NCI-H2196 (cell line): Measurements from ENCODE around the gene ALX4.

ENCODE experiments used
- DNase-seq: peaks from one replicate; lab custom pipeline; 2025; ENCODE audit not compliant: unreplicated experiment; lab: John Stamatoyannopoulos, UW

Gene ALX4

DNA sequence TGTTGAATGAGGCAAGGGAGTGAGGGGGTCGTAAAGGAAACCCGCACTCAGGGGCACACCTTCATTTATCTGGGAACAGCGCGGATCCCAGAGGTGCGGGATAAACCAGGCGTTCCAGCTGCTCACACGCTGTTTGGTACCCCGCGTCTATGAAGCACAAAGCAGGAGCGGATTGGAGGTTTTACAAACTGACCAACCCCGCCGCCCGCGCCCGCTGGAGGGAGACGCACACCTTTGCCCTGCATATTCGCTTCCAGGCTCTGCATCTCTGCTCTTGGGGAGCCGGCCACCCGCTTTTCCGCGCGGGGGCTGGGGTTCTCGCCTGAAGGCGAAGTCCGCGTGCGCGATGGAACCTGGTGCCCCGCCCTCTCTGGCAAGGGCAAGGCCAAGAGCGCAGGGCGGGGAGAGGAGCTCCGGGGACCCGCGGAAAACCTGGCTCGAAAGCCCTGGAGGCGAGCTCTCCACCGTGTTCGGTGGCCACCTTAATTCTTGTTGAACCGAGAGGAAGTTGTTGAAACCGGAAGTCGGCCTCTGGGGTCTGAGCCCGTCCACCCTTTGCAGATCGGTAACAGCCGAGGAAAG is 6.8 kb upstream of the ALX4 start:
- peak; percentile 68 for DNase-seq

DNA sequence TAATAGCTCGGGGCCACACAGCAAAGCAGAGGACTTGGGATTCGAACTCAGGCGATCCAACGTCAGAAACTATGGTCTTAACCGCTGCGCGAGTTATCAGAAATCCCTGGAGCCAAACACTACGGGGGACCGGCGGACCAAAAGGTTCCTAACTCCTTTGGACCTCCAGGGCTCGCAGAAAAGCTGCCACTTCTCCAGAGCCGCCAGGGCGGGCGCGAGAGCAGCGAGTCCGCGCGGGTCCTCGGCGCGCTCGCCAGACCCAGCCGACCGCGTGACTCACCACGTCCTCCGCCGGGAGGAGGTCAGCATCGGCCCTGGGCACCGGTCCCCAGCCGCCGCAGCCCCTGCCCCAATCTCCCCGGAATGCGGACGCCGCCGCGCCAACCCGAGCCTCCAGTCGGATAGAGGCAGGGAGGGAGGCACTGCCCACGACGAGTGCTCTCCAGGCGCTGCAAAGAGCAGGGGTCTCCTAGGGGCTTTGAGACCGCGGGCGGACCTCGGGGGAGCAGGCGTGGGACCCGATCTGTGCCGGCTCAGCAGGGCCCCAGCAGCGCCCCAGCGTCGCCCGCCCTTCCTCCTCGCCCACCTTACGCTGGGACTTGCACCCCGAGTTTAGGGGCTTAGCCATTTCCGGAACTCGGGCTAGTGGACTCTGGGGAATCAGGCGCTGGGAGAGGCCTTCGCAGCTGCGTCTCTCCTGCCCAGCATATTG is 6.2 kb upstream of the ALX4 start:
- no peak for DNase-seq

GRCh38 chr11:44314733-44315132 is 4.8 kb upstream of the ALX4 start:
- no peak for DNase-seq

DNA sequence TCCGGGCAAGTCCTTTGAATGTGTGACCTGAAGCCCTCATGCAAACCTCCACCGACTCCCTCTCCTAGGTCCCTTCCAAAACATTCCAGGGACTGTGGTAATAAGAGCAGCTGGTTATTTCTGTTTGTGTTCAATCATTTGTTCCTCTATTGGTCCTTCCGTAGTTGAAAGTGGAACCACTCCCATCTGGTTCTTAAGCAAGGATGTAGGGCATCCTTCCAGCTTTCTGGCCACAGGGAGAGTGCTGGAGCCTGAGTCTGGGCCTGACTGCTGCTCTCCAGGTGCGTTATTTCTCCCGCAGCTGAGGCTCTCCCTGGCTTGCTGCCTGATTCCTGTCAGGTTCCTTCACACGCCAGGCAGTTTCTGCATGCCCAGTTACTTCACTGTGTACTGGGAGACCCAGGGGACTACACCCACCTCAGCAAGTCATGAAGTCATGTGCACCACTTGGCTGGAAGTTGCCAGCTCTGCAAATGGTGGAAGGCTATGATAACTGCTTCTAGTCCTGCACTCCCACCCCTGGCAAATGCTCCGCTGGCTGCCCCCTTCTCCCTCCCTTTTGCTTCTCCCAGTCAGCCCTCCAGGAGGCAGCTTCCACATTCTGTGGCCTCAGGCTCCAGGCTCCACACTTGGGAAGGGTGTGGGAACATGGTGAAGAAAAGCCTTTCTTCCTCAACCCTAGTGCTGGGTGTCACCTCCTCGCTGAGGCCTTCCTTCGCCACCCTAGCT is 4.0 kb upstream of the ALX4 start:
- DNase-seq: no peak

DNA sequence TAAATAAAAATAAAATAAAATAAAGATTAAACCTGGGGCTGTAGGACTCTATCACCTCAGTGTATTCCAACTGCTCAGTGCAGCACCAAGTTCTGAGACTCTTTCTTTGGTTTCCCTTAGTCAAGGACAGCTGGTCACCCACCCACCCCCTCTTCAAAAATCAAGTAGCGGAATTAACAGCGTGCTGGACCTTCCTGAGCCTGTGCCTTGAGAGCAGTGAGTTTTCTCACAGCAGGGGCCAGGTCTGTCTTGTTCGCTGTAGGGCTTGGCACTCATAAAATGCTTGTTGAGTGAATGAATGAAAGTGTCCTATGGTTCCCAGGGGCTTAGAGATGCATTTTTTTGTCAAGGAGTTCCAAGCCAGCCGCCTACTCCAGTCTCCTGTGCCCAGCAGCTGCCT is 2.9 kb upstream of the ALX4 start:
- no peak for DNase-seq

GRCh38 chr11:44311339-44312261 is 1.7 kb upstream of the ALX4 start:
- DNase-seq: no peak

DNA sequence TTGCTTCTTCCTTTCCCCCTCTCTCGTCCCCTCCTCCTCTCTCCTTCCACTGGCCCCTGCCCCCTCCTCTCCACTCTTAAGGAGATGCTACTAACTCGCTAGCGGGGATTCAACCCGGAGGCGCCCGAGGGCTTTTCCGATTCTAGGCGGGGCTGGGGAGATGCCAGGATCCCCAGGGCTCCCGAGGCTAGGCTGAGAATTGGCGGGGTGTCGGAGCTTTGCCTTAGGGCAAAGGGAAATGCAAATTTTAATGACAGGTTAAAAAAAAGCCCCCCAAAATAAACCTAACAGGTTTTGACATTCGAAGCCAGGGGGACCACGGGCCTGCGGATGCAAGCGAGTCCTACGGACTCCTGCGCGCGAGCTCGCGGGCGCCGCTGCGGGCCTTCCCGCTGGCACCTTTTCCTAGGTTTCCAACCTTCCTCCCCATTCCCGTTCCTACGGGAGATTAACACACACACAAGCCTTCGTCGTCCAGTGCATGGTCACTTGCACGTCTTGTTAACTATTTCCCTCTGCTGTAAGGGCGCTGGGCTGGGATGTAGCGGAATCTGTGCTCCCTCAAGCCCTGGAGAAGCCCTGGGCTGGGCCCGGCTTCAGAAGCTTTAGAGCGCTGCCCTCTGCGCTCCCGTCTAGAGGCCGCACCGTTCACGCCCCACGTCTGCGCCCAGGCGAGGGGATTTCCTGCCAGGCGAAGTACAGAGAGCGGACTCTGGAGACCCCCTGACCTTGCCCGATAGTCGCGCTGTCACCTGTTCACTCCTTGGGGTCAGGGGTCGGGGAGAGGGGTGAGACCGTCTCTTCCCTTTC is 729 bp upstream of the ALX4 start:
- DNase-seq: no peak

DNA sequence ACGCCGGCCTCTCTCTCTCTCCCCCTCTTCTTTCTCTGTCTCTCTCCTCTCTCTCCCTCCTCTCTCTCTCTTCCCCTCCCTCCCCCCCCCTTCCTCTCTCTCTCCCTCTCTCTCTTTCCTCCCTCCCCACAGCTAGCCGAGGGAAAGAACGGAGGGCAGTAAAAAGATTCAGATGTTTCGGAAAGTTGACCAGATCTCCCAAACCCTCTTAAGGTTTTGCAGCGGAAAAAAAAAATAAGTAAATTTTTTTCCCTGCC is 195 bp upstream of the ALX4 start:
- DNase-seq: no peak

GRCh38 chr11:44308923-44309477 is 939 bp downstream of the ALX4 start:
- DNase-seq: no peak

- no peak for DNase-seq
Observed at GRCh38 chr11:44308256-44308922, 1.6 kb downstream of the ALX4 start.

DNA sequence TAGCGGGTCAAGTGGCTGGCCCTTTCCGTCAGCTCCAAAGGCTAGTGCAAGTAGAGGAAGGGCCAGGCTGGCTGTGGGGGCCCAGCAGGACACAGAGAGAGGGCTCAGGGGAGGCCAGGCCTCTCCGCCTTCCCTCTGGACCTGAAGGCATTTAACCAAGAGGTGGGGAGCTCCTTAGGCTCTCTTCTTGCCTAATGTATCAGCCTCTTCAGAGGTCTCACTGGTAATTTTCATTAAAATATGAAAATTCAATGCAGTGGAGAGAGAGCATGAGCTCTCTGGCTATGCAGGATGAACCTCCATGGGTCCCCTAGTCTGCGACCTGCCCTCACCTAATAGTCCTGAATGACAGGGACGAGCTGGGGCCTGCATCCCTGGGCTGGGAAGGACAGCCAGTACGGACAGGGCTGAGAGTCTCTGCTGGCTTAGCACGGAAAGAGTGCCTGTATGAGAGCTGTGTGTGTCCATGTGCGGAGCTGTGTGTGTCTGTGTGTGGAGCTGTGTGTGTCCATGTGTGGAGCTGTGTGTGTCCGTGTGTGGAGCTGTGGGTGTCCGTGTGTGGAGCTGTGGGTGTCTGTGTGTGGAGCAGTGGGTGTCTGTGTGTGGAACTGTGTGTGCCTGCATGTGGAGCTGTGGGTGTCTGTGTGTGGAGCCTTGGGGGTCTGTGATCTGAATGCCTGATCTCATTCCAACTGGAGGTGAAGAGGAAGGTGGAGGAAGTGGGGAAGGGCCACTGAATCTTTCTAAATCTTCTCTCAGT is 2.4 kb downstream of the ALX4 start:
- no peak for DNase-seq

GRCh38 chr11:44306918-44307244 is 3.1 kb downstream of the ALX4 start:
- no peak for DNase-seq

- DNase-seq: no peak
Observed at GRCh38 chr11:44306052-44306917, 3.7 kb downstream of the ALX4 start.

DNA sequence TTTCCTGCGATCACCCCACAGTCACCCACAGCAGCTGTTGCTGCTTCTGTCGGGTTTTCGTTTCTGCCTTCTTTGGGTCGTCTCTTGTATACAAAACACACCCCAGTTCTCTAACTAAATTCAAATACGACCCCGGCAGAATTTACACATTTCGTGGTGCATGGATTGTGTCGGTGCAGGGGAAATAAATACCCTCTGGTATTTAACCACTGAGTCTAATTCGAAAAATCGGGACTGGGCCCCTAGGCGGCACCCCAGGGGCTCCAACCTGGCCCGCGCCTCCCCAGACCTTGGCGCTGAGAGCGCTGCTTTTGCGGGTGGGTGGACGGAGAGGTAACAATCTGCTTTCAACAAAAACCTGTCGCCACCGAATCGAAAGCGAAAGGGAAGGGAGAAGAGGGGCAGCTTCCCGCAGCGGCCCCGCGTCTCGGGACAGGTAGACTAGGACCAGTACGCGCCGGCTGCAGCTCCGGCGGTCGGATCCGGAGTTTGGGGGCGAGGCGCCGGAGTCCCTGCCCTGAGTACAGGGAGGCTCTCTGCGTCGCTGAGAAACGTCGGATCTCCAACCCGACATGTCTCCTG is 4.4 kb downstream of the ALX4 start:
- no peak for DNase-seq

DNA sequence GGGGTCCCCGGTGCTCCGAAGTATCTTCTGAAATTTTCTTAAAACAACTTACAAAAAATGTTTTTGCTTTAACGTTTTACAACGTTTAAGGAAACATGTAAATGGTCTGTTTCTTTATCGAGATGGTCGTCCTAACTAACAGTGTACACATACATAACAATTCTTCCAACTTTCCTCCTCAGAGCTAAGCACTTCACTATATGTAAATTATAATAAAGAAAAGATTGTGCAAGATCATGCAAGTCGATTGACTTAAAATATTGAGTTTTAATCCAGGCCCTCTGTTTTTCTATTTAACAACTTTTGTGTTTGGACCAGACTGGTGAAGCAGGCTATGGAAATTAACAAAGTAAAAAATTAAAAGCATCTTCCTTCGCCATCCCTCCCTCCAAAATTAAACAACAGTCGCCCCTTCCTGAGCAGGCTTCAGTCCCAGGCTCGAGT is 4.9 kb downstream of the ALX4 start:
- no peak for DNase-seq

DNA sequence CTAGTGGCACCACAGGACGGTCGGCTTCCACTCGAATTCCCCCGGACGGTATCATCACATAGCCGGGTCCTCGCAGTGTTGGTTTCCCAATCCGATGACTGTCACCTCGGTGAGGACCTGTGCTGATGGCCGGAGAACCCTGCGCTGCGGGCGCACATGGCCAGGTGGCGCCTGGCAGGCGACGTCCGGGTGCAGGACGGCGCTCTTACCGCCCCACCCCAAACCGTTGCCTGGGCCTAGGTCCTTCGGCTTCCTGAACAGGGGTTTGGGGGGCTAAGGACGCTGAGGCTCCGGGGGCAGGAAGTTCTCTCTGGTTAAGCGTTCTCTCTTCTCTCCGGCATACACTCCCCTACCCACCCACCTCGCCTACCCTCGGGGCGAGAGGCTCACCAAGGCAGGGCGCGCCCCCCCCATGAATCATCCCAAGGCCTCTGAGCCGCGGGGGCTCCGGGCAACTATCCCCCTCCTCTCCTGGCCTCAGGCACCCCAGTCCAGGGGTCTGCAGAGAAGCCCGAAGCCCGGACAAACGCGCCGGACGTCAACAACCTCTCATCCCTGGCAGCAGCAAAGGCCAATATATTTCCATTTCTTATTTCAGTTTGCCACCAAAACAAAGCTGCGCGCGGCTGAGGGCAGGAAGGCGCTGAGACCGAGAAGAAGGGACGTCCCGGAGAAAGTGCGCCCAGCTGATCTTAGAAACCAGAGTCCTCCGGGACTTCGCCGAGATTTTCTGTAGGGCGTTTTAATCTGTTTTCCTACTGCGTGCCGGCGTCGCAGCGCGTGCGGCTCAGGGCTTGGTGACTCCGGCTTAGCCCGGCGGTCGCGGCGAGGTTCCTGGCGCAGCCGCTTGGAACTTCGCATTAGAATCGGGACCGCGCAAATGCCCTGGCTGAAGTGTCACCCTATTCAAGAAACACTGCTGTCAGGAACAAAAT is 5.6 kb downstream of the ALX4 start:
- DNase-seq: no peak

GRCh38 chr11:44303401-44303938 is 6.5 kb downstream of the ALX4 start:
- DNase-seq: no peak
